Neural progenitor cell (in vitro differentiated cells): ENCODE results near the gene CALHM5. TPM values are rescaled to one million over a fixed set of nuclear protein-coding genes. Genes with fewer than 3 reads are reported as not detected.

Experiments
- DNase-seq: peaks from one replicate; pipeline ENCODE4 v3.0.0-alpha.2; 2016; ENCODE audit warnings: low spot score
- H2AFZ ChIP-seq: fragments of 200-600 bp; sonication (generic); replicated peaks from 2 replicates; pipeline ENCODE4 v1.6.1; 2016; ENCODE audit warnings: antibody characterized with exemption
- H3F3A ChIP-seq: fragments of 200-600 bp; sonication (generic); 2 replicates; pipeline ENCODE4 v1.6.1; 2016; ENCODE audit warnings: antibody characterized with exemption, low read depth
- H3K27ac ChIP-seq: fragments of 200-600 bp; sonication (generic); 2 replicates; pipeline ENCODE4 v1.5.1; 2016; ENCODE audit warnings: mild to moderate bottlenecking
- H3K27me3 ChIP-seq: fragments of 200-600 bp; sonication (generic); 2 replicates; pipeline ENCODE4 v1.6.1; 2016; ENCODE audit warnings: mild to moderate bottlenecking, moderate library complexity
- H3K36me3 ChIP-seq: fragments of 200-600 bp; sonication (generic); 2 replicates; pipeline ENCODE4 v1.5.1; 2016
- H3K4me1 ChIP-seq: fragments of 200-600 bp; sonication (generic); 2 replicates; pipeline ENCODE4 v1.6.1; 2016; ENCODE audit warnings: mixed run types
- H3K4me2 ChIP-seq: fragments of 200-600 bp; sonication (generic); 2 replicates; pipeline ENCODE4 v1.6.1; 2016
- H3K4me3 ChIP-seq: fragments of 200-600 bp; sonication (generic); 2 replicates; pipeline ENCODE4 v1.5.1; 2016
- H3K79me2 ChIP-seq: fragments of 200-600 bp; sonication (generic); 2 replicates; pipeline ENCODE4 v1.6.1; 2016; ENCODE audit warnings: low read depth
- H3K9ac ChIP-seq: fragments of 200-600 bp; sonication (generic); 2 replicates; pipeline ENCODE4 v1.6.1; 2016
- H3K9me3 ChIP-seq: fragments of 200-600 bp; sonication (generic); 2 replicates; pipeline ENCODE4 v1.5.1; 2016; ENCODE audit warnings: low read depth
- H4K20me1 ChIP-seq: fragments of 200-600 bp; sonication (generic); 2 replicates; pipeline ENCODE4 v1.6.1; 2016; ENCODE audit warnings: low read depth
- H3K27ac Mint-ChIP-seq: 3 replicates; pipeline ENCODE4 v1.8.0; 2021; ENCODE audit warnings: mixed read lengths
- H3K27me3 Mint-ChIP-seq: 2 replicates; pipeline ENCODE4 v1.8.0; 2022; ENCODE audit warnings: low read depth, mild to moderate bottlenecking, inconsistent platforms, moderate library complexity, mixed read lengths; ENCODE audit not compliant: insufficient read depth
- H3K36me3 Mint-ChIP-seq: 3 replicates; pipeline ENCODE4 v1.8.0; 2021; ENCODE audit warnings: mixed read lengths
- H3K4me1 Mint-ChIP-seq: 3 replicates; pipeline ENCODE4 v1.8.0; 2021; ENCODE audit warnings: mixed read lengths
- H3K4me3 Mint-ChIP-seq: 3 replicates; pipeline ENCODE4 v1.8.0; 2021; ENCODE audit warnings: mild to moderate bottlenecking, moderate library complexity, mixed read lengths
- H3K9me3 Mint-ChIP-seq: 3 replicates; pipeline ENCODE4 v1.8.0; 2020; ENCODE audit warnings: mixed read lengths
- EZH2 ChIP-seq: fragments of 200-600 bp; sonication (generic); IDR thresholded peaks from 2 replicates; pipeline ENCODE4 v1.6.1; 2017; ENCODE audit warnings: antibody characterized with exemption, mild to moderate bottlenecking, moderate library complexity
- EZH2phosphoT487 ChIP-seq: fragments of 200-600 bp; sonication (generic); IDR thresholded peaks from 2 replicates; pipeline ENCODE4 v1.6.1; 2017; ENCODE audit warnings: antibody characterized with exemption
- total RNA-seq: library from RNA; depleted of rRNA; stranded (reverse); fragments of >200 nt; gene quantifications from 2 replicates; pipeline ENCODE4 v1.2.3, GENCODE V29; 2015; ENCODE audit warnings: low replicate concordance
- TF ChIP-seq, protein P1 (sequence below): fragments of 200-600 bp; sonication (generic); IDR thresholded peaks from 2 replicates; pipeline ENCODE4 v1.5.1; 2017; ENCODE audit warnings: antibody characterized with exemption, mild to moderate bottlenecking

Gene CALHM5
- total RNA-seq, 1 donor from 2014 or later, result 0.07 TPM

DNA sequence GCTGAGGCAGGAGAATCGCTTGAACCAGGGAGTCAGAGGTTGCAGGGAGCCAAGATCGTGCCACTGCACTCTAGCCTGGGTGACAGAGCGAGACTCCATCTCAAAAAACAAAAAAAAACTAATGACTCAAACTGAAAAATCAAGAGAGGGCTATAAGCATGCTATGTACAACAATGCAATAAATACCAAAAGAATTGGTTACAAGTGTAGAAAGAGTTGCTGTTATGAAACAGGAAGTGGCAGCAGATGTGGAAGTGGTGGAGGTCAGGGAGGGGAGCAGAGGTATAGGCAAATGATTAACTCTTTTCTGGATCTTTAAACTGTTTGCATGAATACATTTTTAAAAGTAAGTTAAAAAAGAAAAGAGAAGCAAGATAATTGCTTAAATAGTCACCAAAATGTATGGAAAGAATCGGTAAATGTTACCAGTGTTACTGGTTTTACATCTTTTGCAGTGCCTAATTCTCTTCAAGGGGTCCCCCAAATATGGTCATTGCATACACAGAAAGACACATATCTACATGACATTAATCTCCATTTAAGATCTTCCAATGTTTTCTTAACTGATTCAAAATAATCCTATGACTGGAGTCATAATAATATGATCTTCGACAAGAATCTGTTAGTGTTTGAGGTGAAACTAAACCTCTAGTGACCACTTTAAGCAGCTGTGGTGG is 35.3 kb upstream of the CALHM5 start:
- Histone ChIP-seq H3K4me1 (no peaks in the 10 kb centered on the region), H3K4me2 (no peak overlapping the region), H3K27me3 (no peaks in the 10 kb centered on the region), H3K27ac (no peak overlapping the region), H3K9ac (no peak overlapping the region), H3K4me3 (no peak overlapping the region), H3K79me2 (no peaks in the 10 kb centered on the region), H2AFZ (no peak overlapping the region), H3F3A (no peaks in the 10 kb centered on the region), H4K20me1 (no peaks in the 10 kb centered on the region), H3K36me3 (no peaks in the 10 kb centered on the region), H3K9me3 (no peaks in the 10 kb centered on the region)
- Mint-ChIP-seq H3K4me1 (peaks cover 6% of the 10 kb centered on the region), H3K9me3 (peaks cover 2% of the 10 kb centered on the region), H3K4me3 (no peak overlapping the region), H3K36me3 (no peaks in the 10 kb centered on the region), H3K27me3 (no peaks in the 10 kb centered on the region), H3K27ac (no peak overlapping the region)
- no peak for DNase-seq
- TF ChIP-seq EZH2 (no peak), EZH2phosphoT487 (no peak)
- TF ChIP-seq, protein P1, sequence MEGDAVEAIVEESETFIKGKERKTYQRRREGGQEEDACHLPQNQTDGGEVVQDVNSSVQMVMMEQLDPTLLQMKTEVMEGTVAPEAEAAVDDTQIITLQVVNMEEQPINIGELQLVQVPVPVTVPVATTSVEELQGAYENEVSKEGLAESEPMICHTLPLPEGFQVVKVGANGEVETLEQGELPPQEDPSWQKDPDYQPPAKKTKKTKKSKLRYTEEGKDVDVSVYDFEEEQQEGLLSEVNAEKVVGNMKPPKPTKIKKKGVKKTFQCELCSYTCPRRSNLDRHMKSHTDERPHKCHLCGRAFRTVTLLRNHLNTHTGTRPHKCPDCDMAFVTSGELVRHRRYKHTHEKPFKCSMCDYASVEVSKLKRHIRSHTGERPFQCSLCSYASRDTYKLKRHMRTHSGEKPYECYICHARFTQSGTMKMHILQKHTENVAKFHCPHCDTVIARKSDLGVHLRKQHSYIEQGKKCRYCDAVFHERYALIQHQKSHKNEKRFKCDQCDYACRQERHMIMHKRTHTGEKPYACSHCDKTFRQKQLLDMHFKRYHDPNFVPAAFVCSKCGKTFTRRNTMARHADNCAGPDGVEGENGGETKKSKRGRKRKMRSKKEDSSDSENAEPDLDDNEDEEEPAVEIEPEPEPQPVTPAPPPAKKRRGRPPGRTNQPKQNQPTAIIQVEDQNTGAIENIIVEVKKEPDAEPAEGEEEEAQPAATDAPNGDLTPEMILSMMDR, result no peak

DNA sequence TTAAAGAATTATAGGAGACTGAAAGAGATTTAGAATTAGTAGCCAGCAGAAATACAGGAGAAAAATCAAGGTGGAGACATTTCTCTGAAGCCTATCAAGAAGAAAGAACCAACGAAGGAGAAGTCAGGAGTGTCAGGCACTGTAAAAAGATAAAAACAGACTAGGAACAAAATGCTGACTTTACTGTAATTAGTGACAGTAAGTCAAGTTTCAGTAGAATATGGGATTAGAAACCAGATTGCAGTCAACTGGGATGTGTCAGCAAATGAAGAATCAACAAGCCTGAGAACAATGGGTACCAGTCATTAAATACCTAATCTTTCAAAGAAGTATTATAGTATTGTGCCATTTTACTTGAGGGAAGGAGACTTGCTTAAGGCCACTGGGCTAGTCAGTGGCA is 28.7 kb upstream of the CALHM5 start:
- Mint-ChIP-seq H3K27ac (no peak overlapping the region), H3K4me3 (no peak overlapping the region), H3K36me3 (no peaks in the 10 kb centered on the region), H3K27me3 (peaks cover 2% of the 10 kb centered on the region), H3K4me1 (no peaks in the 10 kb centered on the region), H3K9me3 (peaks cover 2% of the 10 kb centered on the region)
- Histone ChIP-seq H2AFZ (no peak overlapping the region), H3K4me1 (peaks cover 12% of the 10 kb centered on the region), H3K27ac (no peak overlapping the region), H3K27me3 (no peaks in the 10 kb centered on the region), H3K9me3 (no peaks in the 10 kb centered on the region), H3F3A (no peaks in the 10 kb centered on the region), H3K9ac (no peak overlapping the region), H3K36me3 (no peaks in the 10 kb centered on the region), H4K20me1 (no peaks in the 10 kb centered on the region), H3K4me3 (no peak overlapping the region), H3K79me2 (no peaks in the 10 kb centered on the region), H3K4me2 (no peak overlapping the region)
- TF ChIP-seq EZH2phosphoT487 (no peak), EZH2 (no peak)
- TF ChIP-seq, protein P1, result no peak
- DNase-seq, result no peak

DNA sequence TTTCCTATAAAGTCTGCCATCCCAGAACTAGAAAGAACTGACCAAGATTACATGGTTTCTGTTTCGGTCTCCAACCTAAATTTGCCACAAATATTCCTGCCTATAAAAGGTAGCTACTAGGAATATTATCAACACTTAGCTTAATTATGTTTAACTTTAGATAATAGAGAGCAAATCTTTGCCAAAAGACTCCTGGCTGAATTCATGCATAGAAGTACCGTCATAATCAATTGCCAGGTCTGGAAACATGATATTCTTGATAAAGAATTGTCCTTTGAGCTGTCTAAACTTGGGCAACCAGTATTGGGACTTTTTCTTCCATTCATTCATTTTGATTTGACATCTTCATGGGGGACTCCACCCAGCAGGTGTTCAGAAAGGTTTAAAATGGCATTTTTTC is 27.8 kb upstream of the CALHM5 start:
- no peak overlapping the region for H3K4me2 ChIP-seq
- H3K79me2 ChIP-seq, result no peaks in the 10 kb centered on the region
- no peak overlapping the region for H3K27ac ChIP-seq
- TF ChIP-seq, protein P1, result no peak
- no peak for TF ChIP-seq EZH2
- TF ChIP-seq EZH2phosphoT487, result no peak
- no peaks in the 10 kb centered on the region for H3K9me3 ChIP-seq
- peaks cover 7% of the 10 kb centered on the region for H3K9me3 Mint-ChIP-seq
- H3K36me3 ChIP-seq, result no peaks in the 10 kb centered on the region
- no peaks in the 10 kb centered on the region for H4K20me1 ChIP-seq
- no peak overlapping the region for H2AFZ ChIP-seq
- no peak overlapping the region for H3K27ac Mint-ChIP-seq
- H3K27me3 Mint-ChIP-seq, result peaks cover 2% of the 10 kb centered on the region
- H3F3A ChIP-seq, result no peaks in the 10 kb centered on the region
- no peak overlapping the region for H3K9ac ChIP-seq
- no peak overlapping the region for H3K4me3 ChIP-seq
- H3K4me1 ChIP-seq, result peaks cover 12% of the 10 kb centered on the region
- no peak for DNase-seq
- no peaks in the 10 kb centered on the region for H3K27me3 ChIP-seq
- no peaks in the 10 kb centered on the region for H3K4me1 Mint-ChIP-seq
- H3K4me3 Mint-ChIP-seq, result no peak overlapping the region
- H3K36me3 Mint-ChIP-seq, result peaks cover 2% of the 10 kb centered on the region
